ENCODE measurements around the gene ZNF736.

ZNF736 gene

GRCh38 chr7:64359543-64359942, 45.8 kb downstream of the ZNF736 start:
- DNase-seq (ENCODE audit: extremely low read depth, low read depth) = no peak
- no peak overlapping the region for H3K4me3 ChIP-seq (replicated peaks; ENCODE audit: low read depth, low read length)
- TF ChIP-seq, protein P1, sequence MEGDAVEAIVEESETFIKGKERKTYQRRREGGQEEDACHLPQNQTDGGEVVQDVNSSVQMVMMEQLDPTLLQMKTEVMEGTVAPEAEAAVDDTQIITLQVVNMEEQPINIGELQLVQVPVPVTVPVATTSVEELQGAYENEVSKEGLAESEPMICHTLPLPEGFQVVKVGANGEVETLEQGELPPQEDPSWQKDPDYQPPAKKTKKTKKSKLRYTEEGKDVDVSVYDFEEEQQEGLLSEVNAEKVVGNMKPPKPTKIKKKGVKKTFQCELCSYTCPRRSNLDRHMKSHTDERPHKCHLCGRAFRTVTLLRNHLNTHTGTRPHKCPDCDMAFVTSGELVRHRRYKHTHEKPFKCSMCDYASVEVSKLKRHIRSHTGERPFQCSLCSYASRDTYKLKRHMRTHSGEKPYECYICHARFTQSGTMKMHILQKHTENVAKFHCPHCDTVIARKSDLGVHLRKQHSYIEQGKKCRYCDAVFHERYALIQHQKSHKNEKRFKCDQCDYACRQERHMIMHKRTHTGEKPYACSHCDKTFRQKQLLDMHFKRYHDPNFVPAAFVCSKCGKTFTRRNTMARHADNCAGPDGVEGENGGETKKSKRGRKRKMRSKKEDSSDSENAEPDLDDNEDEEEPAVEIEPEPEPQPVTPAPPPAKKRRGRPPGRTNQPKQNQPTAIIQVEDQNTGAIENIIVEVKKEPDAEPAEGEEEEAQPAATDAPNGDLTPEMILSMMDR (IDR thresholded peaks at IDR 0.05; ENCODE audit: low read depth, low read length, missing control alignments) = no peak

- TF ChIP-seq, protein P1 (IDR thresholded peaks at IDR 0.05; ENCODE audit: low read depth, low read length, missing control alignments) = no peak
- no peak overlapping the region for H3K4me3 ChIP-seq (replicated peaks; ENCODE audit: low read depth, low read length)
- DNase-seq (ENCODE audit: extremely low read depth, low read depth) = no peak
Observed at GRCh38 chr7:64371116-64371515, 57.4 kb downstream of the ZNF736 start.

DNA sequence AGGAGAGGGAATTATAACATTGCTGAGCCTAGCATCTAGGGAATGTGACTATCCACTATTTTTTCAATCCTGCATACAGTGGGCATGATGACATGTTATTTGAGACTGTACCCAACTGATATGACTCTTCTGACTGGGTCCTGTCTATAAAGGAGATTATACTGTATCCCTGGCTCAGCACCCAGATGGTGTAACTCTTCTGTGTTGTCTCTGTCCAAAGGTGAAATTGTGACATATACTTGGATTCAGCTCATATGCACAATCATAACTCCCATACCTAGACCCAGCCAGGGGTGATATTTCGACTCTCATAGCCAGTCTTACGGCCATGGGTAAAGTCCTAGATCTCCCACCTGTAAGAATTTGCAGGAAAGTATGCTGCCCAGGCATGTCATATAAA, 59.3 kb downstream of the ZNF736 start:
- TF ChIP-seq, protein P1 (IDR thresholded peaks at IDR 0.05; ENCODE audit: low read depth, low read length, missing control alignments) = no peak
- no peak for DNase-seq (ENCODE audit: extremely low read depth, low read depth)
- H3K4me3 ChIP-seq (replicated peaks; ENCODE audit: low read depth, low read length) = no peak overlapping the region

GRCh38 chr7:64400401-64400800, 86.6 kb downstream of the ZNF736 start:
- TF ChIP-seq, protein P1 (IDR thresholded peaks at IDR 0.05; ENCODE audit: low read depth, low read length, missing control alignments) = no peak
- DNase-seq (ENCODE audit: extremely low read depth, low read depth) = no peak
- no peak overlapping the region for H3K4me3 ChIP-seq (replicated peaks; ENCODE audit: low read depth, low read length)

All from HFF-Myc (cell line).